Ishikawa (cell line): Measurements from ENCODE around the gene PRR12.
A peak's percentile ranks its signal among the peaks of the same experiment; 100 is the strongest.

Source experiments
- CEBPB ChIP-seq: IDR thresholded peaks from 2 replicates; pipeline ENCODE4 v1.6.1; 2012
- CREB1 ChIP-seq: IDR thresholded peaks from 2 replicates; pipeline ENCODE4 v1.6.1; 2012; ENCODE audit warnings: low read depth
- EGR1 ChIP-seq: IDR thresholded peaks from 2 replicates; pipeline ENCODE4 v1.6.1; 2012
- EP300 ChIP-seq: IDR thresholded peaks from 2 replicates; pipeline ENCODE4 v1.6.1; 2012; ENCODE audit warnings: borderline replicate concordance
- FOXM1 ChIP-seq: IDR thresholded peaks from 2 replicates; pipeline ENCODE4 v1.6.1; 2012; ENCODE audit warnings: low read depth, borderline replicate concordance
- NFIC ChIP-seq: IDR thresholded peaks from 2 replicates; pipeline ENCODE4 v1.6.1; 2012
- RAD21 ChIP-seq: IDR thresholded peaks from 2 replicates; pipeline ENCODE4 v1.6.1; 2012; ENCODE audit warnings: low read depth
- TAF1 ChIP-seq: IDR thresholded peaks from 2 replicates; pipeline ENCODE4 v1.6.1; 2012; ENCODE audit warnings: low read depth, mild to moderate bottlenecking
- TCF12 ChIP-seq: IDR thresholded peaks from 2 replicates; pipeline ENCODE4 v1.6.1; 2012; ENCODE audit warnings: low read depth
- TEAD4 ChIP-seq: IDR thresholded peaks from 2 replicates; pipeline ENCODE4 v1.6.1; 2012
- USF1 ChIP-seq: IDR thresholded peaks from 2 replicates; pipeline ENCODE4 v1.6.1; 2012
- YY1 ChIP-seq: IDR thresholded peaks from 2 replicates; pipeline ENCODE4 v1.6.1; 2012; ENCODE audit warnings: low read depth
- ZBTB7A ChIP-seq: IDR thresholded peaks from 2 replicates; pipeline ENCODE4 v1.6.1; 2012; ENCODE audit warnings: low read depth
- TF ChIP-seq, protein P1 (sequence below): IDR thresholded peaks from 2 replicates; pipeline ENCODE4 v1.6.1; 2012; ENCODE audit warnings: low read depth, mild to moderate bottlenecking
- TF ChIP-seq, protein P2 (sequence below): IDR thresholded peaks from 2 replicates; pipeline ENCODE4 v1.6.1; 2012

PRR12 gene

GRCh38 chr19:49590971-49591730 is at the start of gene PRR12:
TSS of gene PRR12 (plus strand) at chr19:49591182. CDS start at chr19:49591655, 473 bp downstream.
- TF ChIP-seq, protein P1, sequence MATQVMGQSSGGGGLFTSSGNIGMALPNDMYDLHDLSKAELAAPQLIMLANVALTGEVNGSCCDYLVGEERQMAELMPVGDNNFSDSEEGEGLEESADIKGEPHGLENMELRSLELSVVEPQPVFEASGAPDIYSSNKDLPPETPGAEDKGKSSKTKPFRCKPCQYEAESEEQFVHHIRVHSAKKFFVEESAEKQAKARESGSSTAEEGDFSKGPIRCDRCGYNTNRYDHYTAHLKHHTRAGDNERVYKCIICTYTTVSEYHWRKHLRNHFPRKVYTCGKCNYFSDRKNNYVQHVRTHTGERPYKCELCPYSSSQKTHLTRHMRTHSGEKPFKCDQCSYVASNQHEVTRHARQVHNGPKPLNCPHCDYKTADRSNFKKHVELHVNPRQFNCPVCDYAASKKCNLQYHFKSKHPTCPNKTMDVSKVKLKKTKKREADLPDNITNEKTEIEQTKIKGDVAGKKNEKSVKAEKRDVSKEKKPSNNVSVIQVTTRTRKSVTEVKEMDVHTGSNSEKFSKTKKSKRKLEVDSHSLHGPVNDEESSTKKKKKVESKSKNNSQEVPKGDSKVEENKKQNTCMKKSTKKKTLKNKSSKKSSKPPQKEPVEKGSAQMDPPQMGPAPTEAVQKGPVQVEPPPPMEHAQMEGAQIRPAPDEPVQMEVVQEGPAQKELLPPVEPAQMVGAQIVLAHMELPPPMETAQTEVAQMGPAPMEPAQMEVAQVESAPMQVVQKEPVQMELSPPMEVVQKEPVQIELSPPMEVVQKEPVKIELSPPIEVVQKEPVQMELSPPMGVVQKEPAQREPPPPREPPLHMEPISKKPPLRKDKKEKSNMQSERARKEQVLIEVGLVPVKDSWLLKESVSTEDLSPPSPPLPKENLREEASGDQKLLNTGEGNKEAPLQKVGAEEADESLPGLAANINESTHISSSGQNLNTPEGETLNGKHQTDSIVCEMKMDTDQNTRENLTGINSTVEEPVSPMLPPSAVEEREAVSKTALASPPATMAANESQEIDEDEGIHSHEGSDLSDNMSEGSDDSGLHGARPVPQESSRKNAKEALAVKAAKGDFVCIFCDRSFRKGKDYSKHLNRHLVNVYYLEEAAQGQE = no peak
- TF ChIP-seq EGR1 (no peak), TAF1 (peak; percentile 61), USF1 (no peak), CEBPB (no peak), YY1 (peak; percentile 86), EP300 (no peak), ZBTB7A (peak; percentile 62; the same call in 1 of the 2 replicates), RAD21 (no peak), FOXM1 (no peak), CREB1 (no peak)
- TF ChIP-seq, protein P2, sequence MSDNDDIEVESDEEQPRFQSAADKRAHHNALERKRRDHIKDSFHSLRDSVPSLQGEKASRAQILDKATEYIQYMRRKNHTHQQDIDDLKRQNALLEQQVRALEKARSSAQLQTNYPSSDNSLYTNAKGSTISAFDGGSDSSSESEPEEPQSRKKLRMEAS = no peak; the same call in 1 of the 2 replicates

- TF ChIP-seq FOXM1 = no peak
Observed at GRCh38 chr19:49541914-49542313, 49.1 kb upstream of the PRR12 start.

DNA sequence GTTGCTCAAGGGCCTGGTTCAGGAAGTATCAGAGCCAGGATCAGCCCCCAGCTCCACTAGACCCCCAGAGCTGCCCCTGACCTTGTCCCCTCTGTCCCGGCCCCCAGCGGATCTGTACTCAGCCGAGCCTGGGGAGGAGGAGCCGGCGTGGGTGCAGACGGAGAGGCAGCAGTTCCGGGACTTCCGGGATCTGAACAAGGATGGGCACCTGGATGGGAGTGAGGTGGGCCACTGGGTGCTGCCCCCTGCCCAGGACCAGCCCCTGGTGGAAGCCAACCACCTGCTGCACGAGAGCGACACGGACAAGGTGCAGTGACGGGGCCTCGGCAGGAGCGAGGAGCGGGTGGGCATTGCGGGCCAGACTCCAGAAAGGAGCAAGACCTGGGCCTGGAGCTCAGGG is 48.5 kb upstream of the PRR12 start:
- TF ChIP-seq, protein P2 = no peak
- TF ChIP-seq EGR1 (no peak), TCF12 (no peak), NFIC (no peak), FOXM1 (no peak)

DNA sequence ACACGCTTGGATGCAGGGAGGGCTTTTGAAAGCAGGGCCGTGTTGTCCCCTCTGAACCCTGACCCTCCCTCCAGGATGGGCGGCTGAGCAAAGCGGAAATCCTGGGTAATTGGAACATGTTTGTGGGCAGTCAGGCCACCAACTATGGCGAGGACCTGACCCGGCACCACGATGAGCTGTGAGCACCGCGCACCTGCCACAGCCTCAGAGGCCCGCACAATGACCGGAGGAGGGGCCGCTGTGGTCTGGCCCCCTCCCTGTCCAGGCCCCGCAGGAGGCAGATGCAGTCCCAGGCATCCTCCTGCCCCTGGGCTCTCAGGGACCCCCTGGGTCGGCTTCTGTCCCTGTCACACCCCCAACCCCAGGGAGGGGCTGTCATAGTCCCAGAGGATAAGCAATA is 48.0 kb upstream of the PRR12 start:
- TF ChIP-seq TEAD4 = no peak
- TF ChIP-seq EP300 = no peak
- TF ChIP-seq TCF12 = no peak
- no peak for TF ChIP-seq ZBTB7A
- TF ChIP-seq NFIC = no peak

- TF ChIP-seq TEAD4 (no peak), CEBPB (no peak), EGR1 (no peak), NFIC (no peak), TAF1 (no peak), CREB1 (no peak), ZBTB7A (no peak), USF1 (no peak)
- TF ChIP-seq, protein P2 = no peak
- TF ChIP-seq, protein P1 = no peak
Observed at GRCh38 chr19:49544154-49544553, 46.8 kb upstream of the PRR12 start.

GRCh38 chr19:49546825-49547565 is 44.0 kb upstream of the PRR12 start:
- peak; percentile 41; the same call in 1 of the 2 replicates for TF ChIP-seq FOXM1
- TF ChIP-seq NFIC = no peak
- TF ChIP-seq USF1 = no peak
- TF ChIP-seq EP300 = no peak
- TF ChIP-seq CREB1 = no peak
- peak; percentile 74 for TF ChIP-seq TEAD4
- peak; percentile 95 for TF ChIP-seq RAD21
- 0 out of 2 replicates have a peak, but pooled peaks have one; percentile 49 for TF ChIP-seq EGR1
- no peak for TF ChIP-seq ZBTB7A
- TF ChIP-seq, protein P2 = no peak
